SK-N-SH treated with all-trans-retinoic acid at 6 μM for 48 hours (cell line): ENCODE results near the gene LEPR.

Experiments
- ARNTL ChIP-seq: fragments of 450-650 bp; formaldehyde crosslinking; IDR thresholded peaks from 2 replicates; pipeline ENCODE4 v1.5.0; 2020; ENCODE audit warnings: low read depth, mild to moderate bottlenecking, moderate library complexity, borderline replicate concordance
- GLIS3 ChIP-seq: fragments of 250-450 bp; sonication (Bioruptor Pico); IDR thresholded peaks from 2 replicates; pipeline ENCODE4 v1.5.0; 2020; ENCODE audit warnings: mild to moderate bottlenecking, moderate library complexity
- PATZ1 ChIP-seq: fragments of 250-450 bp; sonication (Bioruptor Pico); IDR thresholded peaks from 2 replicates; pipeline ENCODE4 v1.8.0; 2020; ENCODE audit warnings: mild to moderate bottlenecking, moderate library complexity, borderline replicate concordance
- POU6F1 ChIP-seq: fragments of 250-450 bp; sonication (Bioruptor Pico); IDR thresholded peaks from 2 replicates; pipeline ENCODE4 v1.8.0; 2021; ENCODE audit warnings: low read depth, mild to moderate bottlenecking, moderate library complexity, borderline replicate concordance
- RARB ChIP-seq: fragments of 250-450 bp; sonication (Bioruptor Pico); IDR thresholded peaks from 2 replicates; pipeline ENCODE4 v1.8.0; 2021; ENCODE audit warnings: mild to moderate bottlenecking, moderate library complexity
- TCF4 ChIP-seq: fragments of 250-450 bp; sonication (Bioruptor Pico); IDR thresholded peaks from 2 replicates; pipeline ENCODE4 v1.8.0; 2021; ENCODE audit warnings: mild to moderate bottlenecking, moderate library complexity, borderline replicate concordance
- ZC3H10 ChIP-seq: fragments of 250-450 bp; sonication (Bioruptor Pico); IDR thresholded peaks from 2 replicates; pipeline ENCODE4 v1.5.1; 2021; ENCODE audit warnings: mild to moderate bottlenecking, moderate library complexity
- ZFP3 ChIP-seq: fragments of 250-450 bp; sonication (Bioruptor Pico); IDR thresholded peaks from 2 replicates; pipeline ENCODE4 v1.5.0; 2020; ENCODE audit warnings: mild to moderate bottlenecking, moderate library complexity
- ZFP30 ChIP-seq: fragments of 450-650 bp; formaldehyde crosslinking; IDR thresholded peaks from 2 replicates; pipeline ENCODE4 v1.5.0; 2022; ENCODE audit warnings: mild to moderate bottlenecking, moderate library complexity
- ZNF70 ChIP-seq: fragments of 450-650 bp; formaldehyde crosslinking; IDR thresholded peaks from 2 replicates; pipeline ENCODE4 v1.5.0; 2020; ENCODE audit warnings: mild to moderate bottlenecking, moderate library complexity

GRCh38 chr1:65429078-65429477 lies 8.6 kb downstream of the LEPR start:
- TF ChIP-seq ARNTL (CRISPR knock-in tag) (no peak), RARB (CRISPR knock-in tag) (no peak), ZFP3 (CRISPR knock-in tag) (no peak), GLIS3 (CRISPR knock-in tag) (no peak), ZNF70 (no peak), TCF4 (CRISPR knock-in tag) (no peak), ZC3H10 (CRISPR knock-in tag) (no peak), POU6F1 (CRISPR knock-in tag) (no peak), ZFP30 (CRISPR knock-in tag) (no peak), PATZ1 (CRISPR knock-in tag) (no peak)
